NAMALWA (cell line): Measurements from ENCODE around the gene WDSUB1.

ENCODE experiments used
- DNase-seq: peaks from one replicate; pipeline ENCODE4 v3.0.0-alpha.2; 2015; ENCODE audit warnings: low spot score

Gene WDSUB1

GRCh38 chr2:159225025-159226016 lies 61.2 kb downstream of the WDSUB1 start:
- no peak for DNase-seq

- DNase-seq, result no peak
Observed at GRCh38 chr2:159224061-159224813, 62.3 kb downstream of the WDSUB1 start.

- DNase-seq, result no peak
Observed at GRCh38 chr2:159219394-159219998, 67.0 kb downstream of the WDSUB1 start.

- DNase-seq, result no peak
Observed at GRCh38 chr2:159218389-159218788, 68.1 kb downstream of the WDSUB1 start.

GRCh38 chr2:159217676-159218075 lies 68.8 kb downstream of the WDSUB1 start:
- DNase-seq, result no peak

GRCh38 chr2:159215116-159215515 lies 71.4 kb downstream of the WDSUB1 start:
- no peak for DNase-seq

GRCh38 chr2:159214325-159214865 lies 72.1 kb downstream of the WDSUB1 start:
- DNase-seq, result no peak

GRCh38 chr2:159213296-159213695 lies 73.2 kb downstream of the WDSUB1 start:
- DNase-seq, result no peak

GRCh38 chr2:159211447-159212396 lies 74.8 kb downstream of the WDSUB1 start:
- no peak for DNase-seq

GRCh38 chr2:159209341-159210306 lies 76.9 kb downstream of the WDSUB1 start:
- DNase-seq, result no peak

- DNase-seq, result no peak
Observed at GRCh38 chr2:159208438-159208837, 78.1 kb downstream of the WDSUB1 start.

- DNase-seq, result no peak
Observed at GRCh38 chr2:159206736-159207380, 79.6 kb downstream of the WDSUB1 start.

GRCh38 chr2:159204381-159205144 lies 81.9 kb downstream of the WDSUB1 start:
- no peak for DNase-seq

GRCh38 chr2:159202568-159203071 lies 83.9 kb downstream of the WDSUB1 start:
- no peak for DNase-seq

- peak; percentile 33 for DNase-seq
Observed at GRCh38 chr2:159201360-159202063, 85.0 kb downstream of the WDSUB1 start.

- DNase-seq, result no peak
Observed at GRCh38 chr2:159200498-159200897, 86.0 kb downstream of the WDSUB1 start.

- no peak for DNase-seq
Observed at GRCh38 chr2:159199761-159200465, 86.6 kb downstream of the WDSUB1 start.
